ENCODE results near the gene CDH23.

DNA sequence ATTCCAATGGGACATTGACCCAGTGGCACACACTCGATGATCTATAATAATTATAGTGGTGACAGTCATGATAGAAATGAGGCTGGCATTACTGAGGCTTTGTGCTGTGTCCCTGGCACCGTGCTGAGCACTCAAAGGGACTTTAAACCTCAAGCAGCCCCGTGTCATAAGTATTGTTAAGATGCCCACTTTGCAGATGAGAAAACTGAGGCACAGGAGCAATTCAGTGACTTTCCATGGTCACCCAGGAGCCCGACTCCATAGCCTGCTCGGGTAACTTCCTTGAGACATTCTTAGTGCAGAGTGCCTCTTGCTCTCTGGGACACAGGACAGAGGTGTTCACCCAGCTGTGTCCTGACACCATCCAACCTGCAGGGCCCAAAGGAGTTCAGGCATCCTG lies 170.3 kb downstream of the CDH23 start:
- TF ChIP-seq, protein P1, sequence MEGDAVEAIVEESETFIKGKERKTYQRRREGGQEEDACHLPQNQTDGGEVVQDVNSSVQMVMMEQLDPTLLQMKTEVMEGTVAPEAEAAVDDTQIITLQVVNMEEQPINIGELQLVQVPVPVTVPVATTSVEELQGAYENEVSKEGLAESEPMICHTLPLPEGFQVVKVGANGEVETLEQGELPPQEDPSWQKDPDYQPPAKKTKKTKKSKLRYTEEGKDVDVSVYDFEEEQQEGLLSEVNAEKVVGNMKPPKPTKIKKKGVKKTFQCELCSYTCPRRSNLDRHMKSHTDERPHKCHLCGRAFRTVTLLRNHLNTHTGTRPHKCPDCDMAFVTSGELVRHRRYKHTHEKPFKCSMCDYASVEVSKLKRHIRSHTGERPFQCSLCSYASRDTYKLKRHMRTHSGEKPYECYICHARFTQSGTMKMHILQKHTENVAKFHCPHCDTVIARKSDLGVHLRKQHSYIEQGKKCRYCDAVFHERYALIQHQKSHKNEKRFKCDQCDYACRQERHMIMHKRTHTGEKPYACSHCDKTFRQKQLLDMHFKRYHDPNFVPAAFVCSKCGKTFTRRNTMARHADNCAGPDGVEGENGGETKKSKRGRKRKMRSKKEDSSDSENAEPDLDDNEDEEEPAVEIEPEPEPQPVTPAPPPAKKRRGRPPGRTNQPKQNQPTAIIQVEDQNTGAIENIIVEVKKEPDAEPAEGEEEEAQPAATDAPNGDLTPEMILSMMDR (IDR thresholded peaks at IDR 0.05) = no peak
- TF ChIP-seq POLR2AphosphoS5 (IDR thresholded peaks at IDR 0.05) (no peak), POLR2A (IDR thresholded peaks at IDR 0.05; ENCODE audit: low read depth) (no peak)
